A549 (cell line): Measurements from ENCODE around the gene NPHP3.

Experiments
- CTCF ChIP-seq: fragments of >200 bp; sonication (Bioruptor Twin); formaldehyde crosslinking; IDR thresholded peaks from 3 replicates; pipeline ENCODE4 v1.5.1; 2016
- ELK1 ChIP-seq: fragments of 150-350 bp; IDR thresholded peaks from 2 replicates; pipeline ENCODE4 v1.6.1; 2014; ENCODE audit warnings: low read depth, mild to moderate bottlenecking, low read length
- EP300 ChIP-seq, 2 experiments: fragments of >200 bp; sonication (Bioruptor Twin); formaldehyde crosslinking; IDR thresholded peaks; 2 replicates in 1 of 2; 3 replicates in 1 of 2; pipeline ENCODE4 v1.6.1; 2016 to 2017
- JUN ChIP-seq, 2 experiments: fragments of >200 bp; sonication (Bioruptor Twin); formaldehyde crosslinking; IDR thresholded peaks; 2 replicates in 1 of 2; 3 replicates in 1 of 2; pipeline ENCODE4 v1.6.1; 2016 to 2017
- MAX ChIP-seq: IDR thresholded peaks from 2 replicates; pipeline ENCODE4 v1.6.1; 2012
- PBX3 ChIP-seq: IDR thresholded peaks from 2 replicates; pipeline ENCODE4 v1.6.1; 2012
- POLR2A ChIP-seq: IDR thresholded peaks from 2 replicates; pipeline ENCODE4 v1.6.1; 2012; ENCODE audit warnings: mild to moderate bottlenecking, low read length
- RAD21 ChIP-seq, 2 experiments: fragments of >200 bp in 1 of 2; sonication (Bioruptor Twin) in 1 of 2; formaldehyde crosslinking in 1 of 2; IDR thresholded peaks in 1 of 2; conservative IDR thresholded peaks in 1 of 2; 2 replicates in 1 of 2; 3 replicates in 1 of 2; pipeline ENCODE4 v1.6.1; 2012 to 2018; ENCODE audit warnings: inconsistent platforms in 1 of 2
- RCOR1 ChIP-seq: fragments of 150-350 bp; IDR thresholded peaks from 2 replicates; pipeline ENCODE4 v1.6.1; 2014; ENCODE audit warnings: antibody characterized with exemption, low read length, low read depth
- REST ChIP-seq: fragments of 200-600 bp; sonication (generic); IDR thresholded peaks from 2 replicates; pipeline ENCODE4 v1.6.1; 2016; ENCODE audit warnings: antibody characterized with exemption, mild to moderate bottlenecking, moderate library complexity
- TFCP2L1 ChIP-seq: fragments of 250-450 bp; sonication (Bioruptor Pico); IDR thresholded peaks from 2 replicates; pipeline ENCODE4 v1.5.0; 2021; ENCODE audit warnings: mild to moderate bottlenecking
- ZNF302 ChIP-seq: fragments of 250-450 bp; sonication (Bioruptor Pico); IDR thresholded peaks from 2 replicates; pipeline ENCODE4 v1.9.0; 2021; ENCODE audit warnings: inconsistent platforms, mild to moderate bottlenecking, moderate library complexity

GRCh38 chr3:132735589-132735988 lies 13.4 kb upstream of the NPHP3 start:
- TF ChIP-seq EP300 (IDR thresholded peaks at IDR 0.05) (no peak), CTCF (no peak), POLR2A (no peak), REST (no peak), PBX3 (no peak), ZNF302 (no peak), JUN (IDR thresholded peaks at IDR 0.05) (no peak), TFCP2L1 (CRISPR knock-in tag) (no peak), RAD21 (conservative IDR thresholded peaks at IDR 0.05 in 1 of 2, IDR thresholded peaks at IDR 0.05 in 1 of 2) (no peak), ELK1 (no peak), MAX (no peak), RCOR1 (no peak)
